DMS 273 (cell line): ENCODE results near the gene GRK5.

Source experiments
- DNase-seq: peaks from one replicate; lab custom pipeline; 2025; ENCODE audit not compliant: unreplicated experiment; lab: John Stamatoyannopoulos, UW

GRK5 gene

GRCh38 chr10:119292968-119293760, 85.8 kb downstream of the GRK5 start:
- no peak for DNase-seq

- no peak for DNase-seq
Observed at GRCh38 chr10:119296703-119297102, 89.3 kb downstream of the GRK5 start.

GRCh38 chr10:119297207-119297968, 90.0 kb downstream of the GRK5 start:
- no peak for DNase-seq

GRCh38 chr10:119298810-119299209, 91.4 kb downstream of the GRK5 start:
- DNase-seq = no peak

GRCh38 chr10:119299531-119299930, 92.2 kb downstream of the GRK5 start:
- DNase-seq = peak; percentile 37

- DNase-seq = no peak
Observed at GRCh38 chr10:119301397-119301796, 94.0 kb downstream of the GRK5 start.

- DNase-seq = no peak
Observed at GRCh38 chr10:119302172-119302571, 94.8 kb downstream of the GRK5 start.

- DNase-seq = no peak
Observed at GRCh38 chr10:119302591-119303253, 95.4 kb downstream of the GRK5 start.

GRCh38 chr10:119303886-119304285, 96.5 kb downstream of the GRK5 start:
- no peak for DNase-seq

- DNase-seq = no peak
Observed at GRCh38 chr10:119304541-119304940, 97.2 kb downstream of the GRK5 start.

GRCh38 chr10:119305860-119306513, 98.6 kb downstream of the GRK5 start:
- DNase-seq = peak; percentile 90

- no peak for DNase-seq
Observed at GRCh38 chr10:119306514-119306951, 99.2 kb downstream of the GRK5 start.

- DNase-seq = no peak
Observed at GRCh38 chr10:119306986-119307392, 99.6 kb downstream of the GRK5 start.

GRCh38 chr10:119308089-119308488, 100.7 kb downstream of the GRK5 start:
- DNase-seq = no peak

- DNase-seq = no peak
Observed at GRCh38 chr10:119308551-119309422, 101.4 kb downstream of the GRK5 start.

GRCh38 chr10:119309423-119309770, 102.0 kb downstream of the GRK5 start:
- DNase-seq = no peak

- no peak for DNase-seq
Observed at GRCh38 chr10:119310806-119311205, 103.4 kb downstream of the GRK5 start.

GRCh38 chr10:119312241-119312640, 104.9 kb downstream of the GRK5 start:
- no peak for DNase-seq

- no peak for DNase-seq
Observed at GRCh38 chr10:119313024-119313423, 105.7 kb downstream of the GRK5 start.

- DNase-seq = no peak
Observed at GRCh38 chr10:119313644-119314043, 106.3 kb downstream of the GRK5 start.
